K562 (cell line): Measurements from ENCODE around the gene RALGAPB.

Source experiments
- BHLHE40 ChIP-seq: IDR thresholded peaks from 2 replicates; pipeline ENCODE4 v1.6.1; 2011; ENCODE audit warnings: low read length, improper control_type of control experiment
- YBX1 ChIP-seq: fragments of 450-650 bp; IDR thresholded peaks from 2 replicates; pipeline ENCODE4 v1.7.1; 2016; ENCODE audit warnings: mild to moderate bottlenecking
- ZNF121 ChIP-seq: sonication (generic); formaldehyde crosslinking; conservative IDR thresholded peaks from 2 replicates; pipeline ENCODE4 v1.8.0; 2022; ENCODE audit warnings: missing genetic modification reagents
- TF ChIP-seq, protein P1 (sequence below): sonication (generic); formaldehyde crosslinking; IDR thresholded peaks from 2 replicates; pipeline ENCODE4 v1.9.0; 2022; ENCODE audit warnings: mild to moderate bottlenecking, missing genetic modification reagents

DNA sequence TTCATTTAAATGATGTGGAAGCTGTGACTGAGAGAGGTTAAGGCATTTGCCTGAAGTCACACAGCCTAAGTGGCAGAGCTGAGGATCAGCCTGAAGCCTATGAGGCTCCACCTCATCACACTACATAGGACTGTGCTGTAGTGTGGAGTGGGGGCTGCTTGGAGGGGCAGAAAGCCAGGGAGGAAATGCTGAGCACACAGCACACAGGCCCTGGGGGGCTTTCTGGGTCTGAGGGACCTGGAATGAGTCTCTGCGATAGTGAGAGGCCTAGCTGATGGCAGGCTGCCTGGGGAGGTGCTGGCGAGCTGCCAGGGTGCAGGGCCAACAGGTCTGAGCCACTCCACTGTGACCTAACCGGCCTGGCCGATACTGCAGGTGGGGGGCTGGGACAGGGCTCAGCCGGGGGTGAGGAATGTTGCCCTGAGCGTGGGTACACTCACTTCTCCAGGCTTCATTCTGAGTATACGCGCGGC, 126.8 kb downstream of the RALGAPB start:
- no peak for TF ChIP-seq YBX1
- TF ChIP-seq, protein P1, sequence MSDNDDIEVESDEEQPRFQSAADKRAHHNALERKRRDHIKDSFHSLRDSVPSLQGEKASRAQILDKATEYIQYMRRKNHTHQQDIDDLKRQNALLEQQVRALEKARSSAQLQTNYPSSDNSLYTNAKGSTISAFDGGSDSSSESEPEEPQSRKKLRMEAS (CRISPR knock-in tag): no peak
- TF ChIP-seq ZNF121 (CRISPR knock-in tag): no peak
- no peak for TF ChIP-seq BHLHE40
